Nephron (organoid): ENCODE data around the gene ATP8A1.
A peak's percentile ranks its signal among the peaks of the same experiment; 100 is the strongest.
"Not testable (repeated sequence)": the region's sequence is repeated elsewhere in the genome, so short reads cannot be mapped to it uniquely, and the experiment has no call there.

ENCODE experiments used
- H3K27ac Mint-ChIP-seq, 3 experiments: 2 replicates each; pipeline ENCODE4 v1.8.0; 2020; ENCODE audit warnings: mixed read lengths in 3 of 3, mild to moderate bottlenecking in 2 of 3, moderate library complexity in 1 of 3
- H3K27me3 Mint-ChIP-seq: 2 replicates; pipeline ENCODE4 v1.8.0; 2021; ENCODE audit warnings: low read depth, mild to moderate bottlenecking, moderate library complexity, mixed read lengths
- H3K36me3 Mint-ChIP-seq: 2 replicates; pipeline ENCODE4 v1.8.0; 2020; ENCODE audit warnings: low read depth, mixed read lengths
- H3K4me1 Mint-ChIP-seq: 2 replicates; pipeline ENCODE4 v1.8.0; 2020; ENCODE audit warnings: mixed read lengths
- H3K4me3 Mint-ChIP-seq, 3 experiments: 2 replicates each; pipeline ENCODE4 v1.8.0; 2020; ENCODE audit warnings: mild to moderate bottlenecking in 3 of 3, mixed read lengths in 3 of 3, moderate library complexity in 2 of 3
- H3K9me3 Mint-ChIP-seq: 2 replicates; pipeline ENCODE4 v1.8.0; 2020; ENCODE audit warnings: mixed read lengths
- TF ChIP-seq, protein P1 (sequence below), 3 experiments: fragments of 200-600 bp; sonication (generic); IDR thresholded peaks; one replicate each; pipeline ENCODE4 v1.5.0; 2021; ENCODE audit warnings: antibody characterized with exemption in 3 of 3; ENCODE audit not compliant: unreplicated experiment in 3 of 3

Gene ATP8A1

DNA sequence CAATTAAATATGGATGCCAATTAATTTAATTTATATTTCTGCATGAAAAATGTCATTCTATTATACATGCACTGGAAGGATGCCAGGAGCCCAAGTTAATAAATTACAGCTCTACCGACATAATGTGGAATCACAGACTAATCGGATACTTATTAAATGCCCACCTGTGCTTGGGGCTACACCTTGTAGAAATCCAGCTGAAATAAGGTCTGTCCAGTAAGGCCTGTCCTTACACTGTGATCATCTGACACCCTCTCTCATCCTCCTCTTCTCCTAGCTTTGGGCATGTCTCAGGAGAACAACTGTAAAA lies 265.6 kb downstream of the ATP8A1 start:
- peak overlapping the region in 2 of 3 experiments; percentile 57 to 60 for H3K4me3 Mint-ChIP-seq
- H3K27me3 Mint-ChIP-seq: peaks cover 44% of the 10 kb centered on the region
- no peaks in the 10 kb centered on the region for H3K36me3 Mint-ChIP-seq
- TF ChIP-seq, protein P1, sequence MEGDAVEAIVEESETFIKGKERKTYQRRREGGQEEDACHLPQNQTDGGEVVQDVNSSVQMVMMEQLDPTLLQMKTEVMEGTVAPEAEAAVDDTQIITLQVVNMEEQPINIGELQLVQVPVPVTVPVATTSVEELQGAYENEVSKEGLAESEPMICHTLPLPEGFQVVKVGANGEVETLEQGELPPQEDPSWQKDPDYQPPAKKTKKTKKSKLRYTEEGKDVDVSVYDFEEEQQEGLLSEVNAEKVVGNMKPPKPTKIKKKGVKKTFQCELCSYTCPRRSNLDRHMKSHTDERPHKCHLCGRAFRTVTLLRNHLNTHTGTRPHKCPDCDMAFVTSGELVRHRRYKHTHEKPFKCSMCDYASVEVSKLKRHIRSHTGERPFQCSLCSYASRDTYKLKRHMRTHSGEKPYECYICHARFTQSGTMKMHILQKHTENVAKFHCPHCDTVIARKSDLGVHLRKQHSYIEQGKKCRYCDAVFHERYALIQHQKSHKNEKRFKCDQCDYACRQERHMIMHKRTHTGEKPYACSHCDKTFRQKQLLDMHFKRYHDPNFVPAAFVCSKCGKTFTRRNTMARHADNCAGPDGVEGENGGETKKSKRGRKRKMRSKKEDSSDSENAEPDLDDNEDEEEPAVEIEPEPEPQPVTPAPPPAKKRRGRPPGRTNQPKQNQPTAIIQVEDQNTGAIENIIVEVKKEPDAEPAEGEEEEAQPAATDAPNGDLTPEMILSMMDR (IDR thresholded peaks at IDR 0.05; ENCODE audit: unreplicated experiment in 3 of 3): no peak
- H3K27ac Mint-ChIP-seq: peak overlapping the region; percentile 72 to 93 (median 88)
- no peaks in the 10 kb centered on the region for H3K9me3 Mint-ChIP-seq
- H3K4me1 Mint-ChIP-seq: peaks cover 30% of the 10 kb centered on the region

DNA sequence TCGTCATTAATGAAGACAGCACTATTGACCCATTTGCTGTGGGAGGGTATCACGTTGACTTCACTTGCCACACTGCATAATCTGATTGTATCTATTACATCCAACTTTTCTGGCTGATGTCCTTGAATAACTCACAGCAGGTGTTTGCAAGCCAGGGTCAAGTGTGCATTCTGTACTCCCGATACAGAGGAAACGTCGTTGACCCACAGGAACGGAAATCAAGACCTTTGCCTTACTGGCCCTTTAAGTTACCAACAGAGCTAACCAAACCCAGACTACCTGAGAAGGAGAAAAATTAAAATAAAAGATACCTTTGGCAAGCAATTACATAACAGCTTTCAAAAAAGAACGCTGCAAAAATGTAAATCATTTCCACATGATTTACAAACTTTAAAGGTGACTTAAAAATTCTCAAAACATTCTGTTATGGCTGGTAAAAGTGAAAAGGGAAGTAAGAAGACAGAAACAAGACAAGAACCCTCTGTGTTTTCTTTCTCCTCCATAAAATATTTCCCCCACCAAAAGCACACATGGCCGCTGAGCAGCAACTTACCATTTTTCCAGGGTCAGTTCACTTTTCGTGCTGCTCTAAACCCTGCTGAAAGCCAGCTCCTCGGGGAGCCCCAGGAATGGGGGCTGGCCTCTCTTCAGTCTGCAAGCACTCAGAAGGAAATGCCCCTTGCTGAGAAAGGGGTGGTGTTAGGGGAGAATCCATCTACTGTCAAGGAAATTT lies 266.1 kb downstream of the ATP8A1 start:
- TF ChIP-seq, protein P1 (IDR thresholded peaks at IDR 0.05; ENCODE audit: unreplicated experiment in 3 of 3): no peak
- Mint-ChIP-seq H3K4me3 (peak overlapping the region; percentile 57 to 68 (median 60)), H3K27ac (peak overlapping the region; percentile 72 to 93 (median 88)), H3K36me3 (no peaks in the 10 kb centered on the region), H3K9me3 (no peaks in the 10 kb centered on the region), H3K4me1 (peaks cover 30% of the 10 kb centered on the region), H3K27me3 (peaks cover 40% of the 10 kb centered on the region)

DNA sequence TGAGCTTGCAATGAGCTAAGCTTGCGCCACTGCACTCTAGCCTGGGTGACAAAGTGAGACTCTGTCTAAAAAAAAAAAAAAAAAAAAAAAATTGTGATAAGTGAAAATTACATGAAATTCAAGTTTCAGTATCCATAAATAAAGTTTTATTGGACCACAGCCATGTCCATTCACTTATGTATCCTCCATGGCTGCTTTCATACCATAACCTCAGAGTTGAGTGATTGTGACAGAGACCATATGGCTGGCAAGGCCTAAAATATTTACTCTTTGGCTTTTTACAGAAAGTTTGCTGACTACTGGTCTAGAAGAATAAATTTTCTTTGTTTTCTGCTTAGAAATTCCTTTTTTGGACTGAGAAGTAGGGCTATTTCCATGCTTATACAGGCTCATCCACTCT lies 271.4 kb downstream of the ATP8A1 start:
- peaks cover 8% of the 10 kb centered on the region for H3K9me3 Mint-ChIP-seq
- peaks cover 10% of the 10 kb centered on the region for H3K27me3 Mint-ChIP-seq
- peaks cover 8% of the 10 kb centered on the region for H3K4me1 Mint-ChIP-seq
- H3K4me3 Mint-ChIP-seq: no peak overlapping the region
- H3K27ac Mint-ChIP-seq: no peak overlapping the region
- H3K36me3 Mint-ChIP-seq: peaks cover under 1% of the 10 kb centered on the region
- TF ChIP-seq, protein P1 (IDR thresholded peaks at IDR 0.05; ENCODE audit: unreplicated experiment in 3 of 3): no peak

DNA sequence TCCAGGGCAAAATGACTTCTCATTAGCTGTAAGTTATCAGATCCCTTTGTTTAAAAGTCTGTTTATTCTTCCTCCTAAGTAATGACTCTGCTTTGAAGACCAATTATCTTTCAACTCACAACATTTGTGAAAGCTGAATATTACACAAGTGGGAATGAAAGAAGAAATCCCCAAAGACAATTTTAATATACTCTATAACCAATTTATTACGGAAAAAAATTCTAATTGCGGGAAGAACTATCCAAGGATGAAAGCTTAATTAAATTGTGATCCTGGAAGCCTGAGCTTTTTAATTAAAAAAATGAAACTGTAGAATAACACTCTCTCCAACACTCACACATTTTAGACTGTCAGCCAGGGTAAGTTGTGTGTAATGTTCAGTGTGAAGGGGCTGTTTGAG lies 275.2 kb downstream of the ATP8A1 start:
- TF ChIP-seq, protein P1 (IDR thresholded peaks at IDR 0.05; ENCODE audit: unreplicated experiment in 3 of 3): no peak
- peaks cover 17% of the 10 kb centered on the region for H3K9me3 Mint-ChIP-seq
- H3K27ac Mint-ChIP-seq: no peak overlapping the region
- H3K4me1 Mint-ChIP-seq: no peaks in the 10 kb centered on the region
- H3K27me3 Mint-ChIP-seq: peaks cover 5% of the 10 kb centered on the region
- peaks cover 9% of the 10 kb centered on the region for H3K36me3 Mint-ChIP-seq
- H3K4me3 Mint-ChIP-seq: no peak overlapping the region

DNA sequence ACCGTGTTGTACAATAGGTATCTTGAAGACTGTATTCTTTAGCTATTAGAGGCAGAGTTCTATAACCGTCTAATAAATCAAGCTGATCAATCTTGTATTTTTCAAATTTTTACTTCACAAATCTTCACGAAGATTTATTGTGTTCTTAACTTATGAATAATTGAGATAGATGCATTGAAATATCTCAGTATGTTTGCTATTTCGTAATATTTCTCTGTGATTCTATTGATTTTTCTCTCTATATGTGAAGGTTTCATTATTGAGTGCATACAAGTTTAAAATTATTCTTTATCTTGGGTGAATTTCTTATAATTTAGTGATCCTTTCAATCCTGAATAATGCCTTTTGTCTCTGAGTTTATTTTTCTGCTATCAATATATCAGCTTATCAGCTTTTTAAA lies 279.4 kb downstream of the ATP8A1 start:
- H3K9me3 Mint-ChIP-seq: peaks cover 25% of the 10 kb centered on the region
- peaks cover 14% of the 10 kb centered on the region for H3K36me3 Mint-ChIP-seq
- no peaks in the 10 kb centered on the region for H3K27me3 Mint-ChIP-seq
- TF ChIP-seq, protein P1 (IDR thresholded peaks at IDR 0.05; ENCODE audit: unreplicated experiment in 3 of 3): no peak
- H3K4me3 Mint-ChIP-seq: no peak overlapping the region
- peaks cover 4% of the 10 kb centered on the region for H3K4me1 Mint-ChIP-seq
- no peak overlapping the region for H3K27ac Mint-ChIP-seq

DNA sequence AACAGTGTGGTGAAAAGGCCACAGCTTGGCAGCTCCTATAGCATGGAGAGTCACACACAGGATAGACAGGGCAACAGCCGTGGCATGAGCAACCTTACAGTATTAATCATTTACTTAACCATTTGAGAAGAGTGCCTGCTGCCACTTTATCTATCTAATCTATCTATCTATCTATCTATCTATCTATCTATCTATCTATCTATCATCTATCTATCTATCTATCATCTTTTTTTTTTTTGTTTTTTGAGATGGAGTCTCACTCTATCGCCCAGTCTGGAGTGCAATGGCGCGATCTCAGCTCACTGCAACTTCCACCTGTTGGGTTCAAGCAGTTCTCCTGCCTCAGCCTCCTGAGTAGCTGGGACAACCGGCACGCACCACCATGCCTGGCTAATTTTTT lies 284.6 kb downstream of the ATP8A1 start:
- not testable (repeated sequence) for H3K9me3 Mint-ChIP-seq, H3K27ac Mint-ChIP-seq, H3K36me3 Mint-ChIP-seq, H3K4me1 Mint-ChIP-seq, H3K27me3 Mint-ChIP-seq, H3K4me3 Mint-ChIP-seq
